ENCODE results near the gene LARGE2. TPM values are rescaled to one million over a fixed set of nuclear protein-coding genes. Genes with fewer than 3 reads are reported as not detected.
A peak's percentile ranks its signal among the peaks of the same experiment; 100 is the strongest.

The LARGE2 gene
- total and polyA plus RNA-seq, 2 experiments from 2014 or later, result 4.5 to 4.9 TPM

DNA sequence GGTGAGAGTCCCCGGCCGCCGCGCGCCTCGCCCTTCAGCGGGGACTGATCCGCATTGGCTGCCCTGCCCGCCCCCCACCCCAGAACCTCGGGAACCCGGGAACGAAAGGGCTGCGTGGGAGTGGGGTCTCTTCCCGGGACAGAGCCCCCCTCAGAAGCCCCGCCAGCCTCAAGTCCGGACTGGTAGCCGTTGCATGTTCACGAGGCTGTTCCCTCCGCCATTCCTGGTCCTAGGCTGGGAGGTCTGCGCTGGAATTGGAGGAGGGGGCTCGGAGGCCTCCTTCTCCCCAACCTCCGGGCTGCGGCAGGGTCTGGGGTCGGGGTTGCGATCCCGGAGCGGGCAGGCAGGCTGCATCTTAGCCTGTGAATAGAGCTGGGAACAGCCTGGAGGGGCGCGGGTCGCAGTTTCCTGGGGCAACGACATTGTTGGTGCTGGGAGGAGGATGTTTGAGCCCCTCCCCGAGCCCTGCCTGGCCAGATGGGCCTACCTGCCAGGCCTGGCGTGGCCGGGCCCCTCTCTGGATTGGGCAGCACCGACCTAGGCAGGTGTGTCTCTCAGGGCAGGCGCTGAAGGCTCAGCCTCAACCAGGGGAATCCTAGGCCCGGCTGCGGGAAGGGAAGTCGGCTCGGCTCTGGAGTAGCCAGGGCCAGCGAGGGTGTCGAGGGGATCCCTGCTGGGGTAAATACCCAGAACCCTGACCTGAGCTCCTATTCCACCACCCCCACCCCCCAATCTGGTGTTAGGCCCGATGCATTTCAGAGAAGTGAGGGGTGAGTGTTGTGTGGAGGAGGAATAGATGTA is 36.3 kb upstream of the LARGE2 start:
- no peaks in the 10 kb centered on the region for H3K9me3 ChIP-seq (ENCODE audit: low read depth)
- DNase-seq (ENCODE audit: low read depth in 1 of 2, low spot score in 1 of 2), result no peak
- TF ChIP-seq CTCF (IDR thresholded peaks at IDR 0.05; ENCODE audit: low read depth, low read length), result no peak
- H3K4me3 ChIP-seq, result peak overlapping the region; percentile 63
- no peaks in the 10 kb centered on the region for H3K4me1 ChIP-seq (ENCODE audit: low read depth)
- no peak overlapping the region for H3K27ac ChIP-seq
- H3K36me3 ChIP-seq, result peaks cover under 1% of the 10 kb centered on the region
- peaks cover 30% of the 10 kb centered on the region for H3K27me3 ChIP-seq

DNA sequence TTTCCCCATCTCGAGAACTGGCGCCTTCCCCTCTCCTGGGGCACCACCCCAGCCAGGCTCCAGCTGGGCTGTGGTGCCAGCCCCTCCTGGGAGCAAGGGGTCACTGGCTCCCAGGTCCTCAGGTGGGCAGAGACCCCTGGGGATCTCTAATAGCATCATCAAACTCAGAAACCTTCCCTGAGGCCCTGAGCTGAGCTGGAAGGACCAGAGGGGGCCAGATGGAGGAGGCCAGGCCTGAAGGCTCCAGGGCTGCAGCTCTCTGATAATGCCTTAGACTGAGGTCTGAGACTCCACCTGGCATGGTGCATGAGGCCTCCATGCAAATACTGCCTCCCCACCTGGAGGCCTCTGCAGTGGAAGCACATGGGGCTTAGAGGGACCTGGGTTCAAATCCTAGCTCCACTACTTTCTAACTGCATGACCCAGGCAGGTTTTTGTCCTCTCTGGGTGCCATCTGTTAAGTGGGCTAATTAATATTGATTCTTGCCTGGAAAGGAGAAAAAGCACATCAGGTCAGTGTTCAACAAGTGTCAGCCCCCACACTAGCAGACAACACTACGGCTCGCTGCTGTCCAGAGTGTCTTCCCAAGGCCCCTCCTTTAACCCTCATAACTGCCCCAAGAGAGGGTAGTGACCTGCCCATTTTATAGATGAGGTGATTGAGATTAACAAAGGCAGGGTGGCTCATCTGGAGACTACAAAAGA is 35.5 kb upstream of the LARGE2 start:
- no peak for TF ChIP-seq CTCF (IDR thresholded peaks at IDR 0.05; ENCODE audit: low read depth, low read length)
- Histone ChIP-seq H3K27me3 (peaks cover 30% of the 10 kb centered on the region), H3K4me1 (ENCODE audit: low read depth) (no peaks in the 10 kb centered on the region), H3K9me3 (ENCODE audit: low read depth) (no peaks in the 10 kb centered on the region), H3K4me3 (no peak overlapping the region), H3K36me3 (no peaks in the 10 kb centered on the region), H3K27ac (no peak overlapping the region)
- no peak for DNase-seq (ENCODE audit: low read depth in 1 of 2, low spot score in 1 of 2)

- Histone ChIP-seq H3K4me3 (no peak overlapping the region), H3K9me3 (ENCODE audit: low read depth) (no peaks in the 10 kb centered on the region), H3K27me3 (peaks cover 30% of the 10 kb centered on the region), H3K4me1 (ENCODE audit: low read depth) (no peaks in the 10 kb centered on the region), H3K27ac (no peak overlapping the region), H3K36me3 (no peaks in the 10 kb centered on the region)
- no peak for DNase-seq (ENCODE audit: low read depth in 1 of 2, low spot score in 1 of 2)
- TF ChIP-seq CTCF (IDR thresholded peaks at IDR 0.05; ENCODE audit: low read depth, low read length), result no peak
Observed at GRCh38 chr11:45887587-45887986, 34.9 kb upstream of the LARGE2 start.

DNA sequence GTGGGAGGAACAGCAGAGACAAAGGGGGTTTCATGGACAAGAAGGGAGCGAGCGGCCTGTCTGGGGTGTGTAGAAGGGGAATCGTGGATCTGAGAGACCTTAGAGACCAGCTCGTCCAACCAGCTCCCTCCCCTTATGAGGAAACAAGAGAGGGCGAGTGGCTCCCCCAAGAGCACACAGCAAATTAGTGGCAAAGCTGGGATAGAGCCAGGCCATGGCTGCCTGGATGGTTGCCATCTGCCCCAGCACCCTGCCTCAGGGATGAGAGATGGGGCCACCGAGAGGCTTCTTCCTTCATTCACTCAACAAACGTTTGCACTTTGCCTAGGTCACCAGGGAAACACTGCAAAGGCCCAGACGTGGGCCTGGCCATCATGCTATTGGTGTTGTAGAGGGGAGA is 32.9 kb upstream of the LARGE2 start:
- H3K27ac ChIP-seq, result no peak overlapping the region
- H3K27me3 ChIP-seq, result peaks cover 30% of the 10 kb centered on the region
- H3K4me3 ChIP-seq, result no peak overlapping the region
- no peak for TF ChIP-seq CTCF (IDR thresholded peaks at IDR 0.05; ENCODE audit: low read depth, low read length)
- no peaks in the 10 kb centered on the region for H3K36me3 ChIP-seq
- no peaks in the 10 kb centered on the region for H3K9me3 ChIP-seq (ENCODE audit: low read depth)
- H3K4me1 ChIP-seq (ENCODE audit: low read depth), result no peaks in the 10 kb centered on the region
- no peak for DNase-seq (ENCODE audit: low read depth in 1 of 2, low spot score in 1 of 2)

- no peaks in the 10 kb centered on the region for H3K9me3 ChIP-seq (ENCODE audit: low read depth)
- H3K27ac ChIP-seq, result no peak overlapping the region
- H3K4me3 ChIP-seq, result no peak overlapping the region
- DNase-seq (ENCODE audit: low read depth in 1 of 2, low spot score in 1 of 2), result no peak
- peaks cover 30% of the 10 kb centered on the region for H3K27me3 ChIP-seq
- no peak for TF ChIP-seq CTCF (IDR thresholded peaks at IDR 0.05; ENCODE audit: low read depth, low read length)
- no peaks in the 10 kb centered on the region for H3K36me3 ChIP-seq
- H3K4me1 ChIP-seq (ENCODE audit: low read depth), result no peaks in the 10 kb centered on the region
Observed at GRCh38 chr11:45889966-45890365, 32.5 kb upstream of the LARGE2 start.
